GM21367 (cell line): ENCODE measurements around the gene CALML3.

Experiments
- ATAC-seq: cut with Tn5 transposase; IDR thresholded peaks from one replicate; pipeline ENCODE4 v1.9.1; 2021; ENCODE audit not compliant: unreplicated experiment

CALML3 gene

DNA sequence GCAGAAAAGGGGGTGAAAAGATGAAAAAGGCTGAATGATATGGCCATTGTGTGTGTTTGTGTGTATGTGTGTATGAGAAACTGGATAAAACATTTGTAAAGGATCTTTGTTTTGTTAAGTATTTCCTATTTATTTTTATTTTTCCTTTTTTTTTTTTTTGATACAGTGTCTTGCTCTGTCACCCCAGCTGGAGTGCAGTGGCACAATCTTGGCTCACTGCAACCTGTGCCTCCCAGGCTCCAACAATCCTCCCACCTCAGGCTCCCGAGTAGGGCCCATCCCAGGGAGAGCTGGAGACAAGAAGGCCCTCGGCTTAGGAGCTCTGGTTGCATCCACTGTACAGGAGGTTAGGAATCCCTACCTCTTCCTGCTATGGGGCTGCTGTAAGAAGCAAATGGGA lies 18.5 kb upstream of the CALML3 start:
- ATAC-seq: no peak

DNA sequence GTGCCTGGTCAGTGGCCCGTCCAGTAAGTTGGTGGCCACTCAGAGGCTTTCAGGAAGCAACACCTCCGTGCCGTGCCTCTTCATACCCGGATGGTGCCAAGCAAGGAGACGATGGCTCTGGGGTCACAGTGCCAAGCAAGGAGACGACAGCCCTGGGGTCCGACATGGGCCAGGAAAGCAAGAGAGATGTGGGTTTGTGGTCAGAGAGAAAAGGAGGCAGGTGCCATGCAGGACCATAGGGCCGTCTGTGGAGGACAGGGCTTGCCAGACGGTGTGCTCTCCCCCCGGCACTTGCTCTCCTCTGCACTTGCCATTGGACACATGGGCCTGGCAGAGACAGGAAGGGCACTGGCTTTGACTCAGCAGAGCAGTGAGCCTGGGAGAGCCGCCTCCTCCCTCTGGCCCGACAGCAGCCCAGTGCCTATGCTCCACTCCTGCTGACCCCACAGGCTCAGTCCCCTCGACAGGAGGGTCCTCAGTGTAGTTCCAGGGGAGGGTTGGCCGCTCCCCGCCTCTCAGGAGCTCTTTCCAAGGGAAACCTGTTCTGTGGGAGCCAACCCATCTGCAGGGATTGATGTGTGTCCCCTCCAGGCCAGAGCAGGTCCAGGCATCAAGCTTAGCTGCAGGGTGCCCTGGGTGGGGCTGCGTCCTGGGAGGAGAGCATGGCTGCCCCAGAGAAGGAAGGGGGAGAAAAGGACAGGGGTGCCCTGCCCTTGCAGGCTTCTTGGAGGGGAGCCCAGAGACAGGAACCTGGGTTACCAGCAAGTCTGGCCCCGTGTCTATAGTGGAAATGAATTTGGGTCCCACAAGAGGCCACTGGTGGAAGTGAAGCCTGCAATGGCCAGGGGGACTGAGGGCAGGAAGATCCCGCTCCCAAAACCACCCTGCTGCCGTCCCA lies 17.8 kb upstream of the CALML3 start:
- ATAC-seq: no peak

DNA sequence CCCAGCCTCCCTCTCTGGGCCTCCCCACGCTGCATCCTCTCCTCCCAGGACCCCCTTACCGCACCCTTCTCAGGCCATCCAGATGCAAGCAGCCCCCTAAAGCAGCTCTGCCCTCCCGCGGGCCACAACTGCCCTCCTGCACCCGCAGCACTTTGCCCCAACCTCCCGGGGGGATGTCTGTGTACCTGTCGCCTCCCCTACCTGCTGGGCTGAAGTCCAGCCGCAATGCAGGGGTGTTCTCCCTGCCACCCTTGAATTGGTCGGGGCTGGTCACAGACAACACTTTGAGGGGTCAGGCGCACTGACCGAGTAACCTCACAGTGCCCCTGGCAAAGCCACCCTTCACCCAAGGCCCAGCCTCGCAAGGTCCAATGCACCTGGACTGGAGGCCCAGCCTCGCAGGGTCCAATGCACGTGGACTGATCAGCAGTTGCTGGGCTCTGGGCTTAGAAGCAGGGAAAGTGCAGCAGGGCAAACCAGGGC lies 17.1 kb upstream of the CALML3 start:
- no peak for ATAC-seq

DNA sequence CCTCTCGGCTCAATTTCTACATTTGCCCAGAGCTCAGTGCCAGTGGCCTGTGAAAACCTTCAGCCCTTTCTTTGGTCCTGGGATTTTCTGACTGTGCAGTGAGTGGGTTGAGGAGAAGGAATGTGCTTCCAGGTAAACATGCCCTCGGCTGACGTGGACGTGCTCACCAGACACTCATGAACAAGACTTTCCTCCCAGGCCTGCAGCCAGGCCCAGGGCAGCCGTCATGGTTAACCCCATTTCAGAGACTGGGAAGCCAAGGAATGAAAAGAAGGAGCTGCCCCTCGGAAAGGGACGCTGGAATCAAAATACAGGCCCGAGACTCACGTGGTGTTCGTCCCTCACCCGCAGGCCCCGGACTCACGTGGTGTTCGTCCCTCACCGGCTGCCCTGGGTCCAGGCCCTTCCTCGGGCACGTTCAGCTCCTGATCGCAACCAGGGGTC lies 16.6 kb upstream of the CALML3 start:
- ATAC-seq: no peak

- no peak for ATAC-seq
These were observed 16.0 kb upstream of the CALML3 start for GRCh38 chr10:5508786-5509185.

- no peak for ATAC-seq
These were observed 15.5 kb upstream of the CALML3 start for GRCh38 chr10:5509236-5509635.

DNA sequence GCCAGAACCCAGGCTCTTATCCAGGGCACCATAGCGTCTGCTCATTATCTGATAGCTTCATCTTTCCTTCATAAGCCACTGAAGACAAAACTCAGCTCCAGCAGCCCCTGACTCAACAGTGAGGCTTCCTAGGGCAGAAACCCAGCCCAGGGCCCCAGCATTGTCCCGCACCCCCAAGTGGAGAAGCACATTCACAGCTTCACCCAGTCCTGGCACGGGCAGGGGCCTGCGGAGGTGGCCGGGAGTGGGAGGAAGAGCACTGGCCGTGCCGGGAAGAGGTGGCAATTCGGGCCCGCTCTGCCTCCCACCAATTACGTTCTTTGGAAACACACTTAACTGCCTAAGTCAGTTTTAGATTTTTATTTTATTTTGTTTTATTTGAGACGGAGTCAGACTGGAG lies 15.1 kb upstream of the CALML3 start:
- ATAC-seq: no peak

- no peak for ATAC-seq
These were observed 14.3 kb upstream of the CALML3 start for GRCh38 chr10:5510281-5511072.

DNA sequence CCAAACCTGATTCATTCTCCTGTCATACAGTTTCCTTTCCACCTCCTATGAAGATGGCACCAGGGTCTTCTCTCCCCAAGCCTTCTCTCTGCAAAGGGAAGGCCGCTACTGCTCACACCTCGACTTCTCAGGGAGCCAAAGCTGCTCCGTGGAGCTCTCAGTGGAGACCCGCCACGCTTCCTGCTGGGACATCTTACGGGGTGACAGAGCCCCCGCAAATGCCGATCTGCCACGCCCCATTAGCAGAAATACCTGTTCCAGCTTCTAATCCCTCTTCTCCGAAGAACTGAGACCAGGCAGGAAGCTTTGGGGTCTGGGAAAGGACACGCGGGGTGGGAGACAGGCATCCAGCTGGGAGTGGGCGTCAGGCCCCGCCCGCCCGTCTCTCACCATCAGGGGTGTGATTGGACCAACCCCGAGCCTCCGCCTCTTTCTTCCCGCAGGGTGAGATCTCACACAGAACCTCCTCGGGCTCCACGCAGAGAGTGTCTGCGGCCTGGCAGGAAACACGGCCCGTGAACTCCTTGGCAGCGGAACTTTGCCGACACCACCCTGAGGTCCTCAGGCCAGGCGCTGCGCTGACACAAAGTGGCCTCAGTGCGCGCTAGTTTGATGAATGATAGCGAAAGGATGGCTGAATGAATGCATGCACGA lies 13.4 kb upstream of the CALML3 start:
- no peak for ATAC-seq

DNA sequence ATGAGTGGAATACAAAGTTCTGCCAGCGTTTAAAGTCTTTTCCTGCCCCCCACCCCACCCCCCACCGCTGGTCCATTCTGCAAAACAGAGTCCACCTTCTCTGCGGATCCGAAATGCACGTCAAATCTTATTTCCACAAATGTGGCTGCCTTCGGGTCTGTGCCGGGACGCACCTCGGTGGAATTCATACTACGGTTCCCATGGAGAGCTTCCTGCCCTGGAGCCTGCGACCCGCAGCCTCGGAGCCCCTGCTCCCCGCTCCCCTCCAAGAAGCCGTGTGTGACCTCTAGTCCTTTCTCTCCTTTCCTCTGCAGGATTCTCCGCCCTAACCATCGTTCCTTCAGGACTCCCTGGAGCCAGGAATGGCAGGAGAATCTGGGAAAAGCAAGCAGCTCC lies 12.9 kb upstream of the CALML3 start:
- no peak for ATAC-seq

- ATAC-seq: no peak
These were observed 12.4 kb upstream of the CALML3 start for GRCh38 chr10:5512331-5512730.

DNA sequence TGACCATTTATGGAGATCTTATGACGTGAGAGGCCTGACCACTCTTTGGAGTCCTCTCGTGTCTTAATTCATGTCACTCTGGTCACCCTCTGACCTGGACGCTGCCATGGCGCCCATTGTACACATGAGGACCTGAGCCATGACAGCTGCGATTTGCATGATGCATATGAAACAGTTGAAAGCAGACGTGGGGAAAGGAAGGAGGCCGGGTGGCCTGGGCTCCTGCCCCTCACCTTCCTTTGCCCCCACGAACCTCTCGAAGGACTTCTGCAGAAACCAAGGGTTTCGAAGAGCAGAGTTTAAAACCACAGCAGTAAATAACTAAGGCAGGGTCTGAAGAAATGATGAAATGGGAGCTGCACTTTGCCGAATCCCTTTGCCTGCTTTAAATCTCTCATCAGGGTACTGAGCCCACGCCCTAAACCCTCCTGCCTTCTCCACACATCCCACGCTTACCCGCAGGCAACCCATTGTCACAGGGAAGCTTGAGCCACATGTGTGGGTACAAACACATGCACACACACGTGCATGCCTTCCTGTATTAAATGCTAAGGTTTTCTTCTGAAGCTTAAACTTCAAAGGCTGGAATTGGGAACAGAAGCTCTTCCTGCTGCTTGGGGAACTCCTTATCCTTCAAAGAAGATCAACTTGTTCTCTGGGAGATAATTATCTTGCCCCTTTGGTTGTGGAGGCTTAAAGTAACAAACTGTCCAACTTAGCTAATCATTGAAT lies 11.7 kb upstream of the CALML3 start:
- no peak for ATAC-seq

GRCh38 chr10:5514226-5514850 lies 10.4 kb upstream of the CALML3 start:
- no peak for ATAC-seq

GRCh38 chr10:5515948-5516761 lies 8.6 kb upstream of the CALML3 start:
- ATAC-seq: no peak

GRCh38 chr10:5517546-5517945 lies 7.2 kb upstream of the CALML3 start:
- no peak for ATAC-seq

DNA sequence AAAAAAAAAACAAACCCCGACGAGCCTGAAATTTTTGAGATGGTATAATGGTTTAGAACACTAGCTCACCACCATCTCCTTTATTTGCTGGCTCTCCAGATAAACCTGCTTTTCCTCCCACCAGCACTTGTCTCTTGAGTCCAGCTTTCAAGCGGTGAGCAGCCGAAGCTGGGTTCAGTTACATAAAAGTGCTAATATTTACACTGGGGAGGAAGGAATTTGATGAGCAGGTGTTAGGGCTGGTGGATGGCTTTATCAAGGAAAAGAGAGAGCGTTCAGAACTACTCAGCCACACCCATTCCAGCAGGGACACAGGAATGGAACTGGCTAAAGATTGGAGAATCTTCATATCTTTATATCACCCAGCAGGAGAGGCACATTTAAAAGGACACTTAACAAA lies 6.6 kb upstream of the CALML3 start:
- no peak for ATAC-seq

DNA sequence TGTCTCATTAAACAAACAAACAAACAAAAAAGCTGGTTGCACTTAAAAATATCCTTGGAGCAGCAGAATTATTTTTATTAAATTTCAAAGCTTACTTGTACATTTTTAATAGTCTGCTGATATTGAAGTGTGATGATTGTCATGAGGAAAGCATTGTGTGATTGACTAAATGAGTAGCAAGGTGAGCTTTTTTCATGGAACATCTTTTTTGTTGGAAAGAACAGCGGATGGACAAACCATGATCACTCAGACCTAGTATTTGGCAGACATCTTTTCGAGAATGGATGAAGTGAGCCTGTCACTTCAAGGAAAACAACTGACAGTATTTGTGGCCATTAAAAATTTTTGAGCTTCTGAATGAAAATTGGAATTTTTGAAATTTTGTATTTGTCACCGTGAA lies 5.7 kb upstream of the CALML3 start:
- ATAC-seq: no peak

GRCh38 chr10:5522913-5523560 lies 1.7 kb upstream of the CALML3 start:
- no peak for ATAC-seq
